OCI-LY1 (cell line): ENCODE measurements around the gene TREM2.

Experiments used
- H2AFZ ChIP-seq: fragments of 200-600 bp; sonication (generic), shearing (Covaris generic); 2 replicates; pipeline ENCODE4 v1.6.0; 2014; ENCODE audit warnings: antibody characterized with exemption, mild to moderate bottlenecking, low read length
- H3F3A ChIP-seq: fragments of 200-600 bp; sonication (generic), shearing (Covaris generic); 2 replicates; pipeline ENCODE4 v1.6.0; 2014; ENCODE audit warnings: mild to moderate bottlenecking, antibody characterized with exemption, low read length, moderate library complexity; ENCODE audit not compliant: insufficient read depth
- H3K27ac ChIP-seq: fragments of 200-600 bp; sonication (generic); 2 replicates; pipeline ENCODE4 v1.5.1; 2014; ENCODE audit warnings: low read length, mixed run types, mild to moderate bottlenecking, low read depth; ENCODE audit not compliant: poor library complexity, severe bottlenecking
- H3K27me3 ChIP-seq: fragments of 200-600 bp; sonication (generic); 2 replicates; pipeline ENCODE4 v1.6.0; 2014; ENCODE audit warnings: antibody characterized with exemption, mild to moderate bottlenecking, low read length, moderate library complexity; ENCODE audit not compliant: insufficient read depth
- H3K36me3 ChIP-seq: fragments of 200-600 bp; sonication (generic); 2 replicates; pipeline ENCODE4 v1.6.1; 2014; ENCODE audit warnings: mild to moderate bottlenecking, antibody characterized with exemption, low read length, moderate library complexity, mixed read lengths; ENCODE audit not compliant: insufficient read depth
- H3K4me1 ChIP-seq: fragments of 200-600 bp; sonication (generic); 2 replicates; pipeline ENCODE4 v1.5.1; 2014; ENCODE audit warnings: mild to moderate bottlenecking, low read length, moderate library complexity; ENCODE audit not compliant: insufficient read depth, severe bottlenecking
- H3K4me2 ChIP-seq: fragments of 200-600 bp; sonication (generic), shearing (Covaris generic); 2 replicates; pipeline ENCODE4 v1.6.1; 2014; ENCODE audit warnings: low read length
- H3K4me3 ChIP-seq: fragments of 200-600 bp; sonication (generic); 2 replicates; pipeline ENCODE4 v1.5.1; 2014; ENCODE audit warnings: low read length, low read depth, mild to moderate bottlenecking, mixed read lengths; ENCODE audit not compliant: poor library complexity, severe bottlenecking
- H3K79me2 ChIP-seq: fragments of 200-600 bp; shearing (Covaris generic); 2 replicates; pipeline ENCODE4 v1.6.1; 2016; ENCODE audit warnings: mixed run types, low read length, mixed read lengths; ENCODE audit not compliant: insufficient read depth
- H3K9ac ChIP-seq: fragments of 200-600 bp; sonication (generic), shearing (Covaris generic); 2 replicates; pipeline ENCODE4 v1.6.1; 2014; ENCODE audit warnings: mild to moderate bottlenecking, low read length, mixed read lengths
- H3K9me2 ChIP-seq: fragments of 200-600 bp; sonication (generic), shearing (Covaris generic); 2 replicates; pipeline ENCODE4 v1.6.1; 2014; ENCODE audit warnings: low read depth, mild to moderate bottlenecking, low read length, mixed read lengths
- H3K9me3 ChIP-seq: fragments of 200-600 bp; shearing (Covaris generic); 2 replicates; pipeline ENCODE4 v1.6.1; 2014; ENCODE audit warnings: low read length, mixed read lengths
- H4K20me1 ChIP-seq: fragments of 200-600 bp; sonication (generic), shearing (Covaris generic); 2 replicates; pipeline ENCODE4 v1.6.0; 2016; ENCODE audit warnings: mild to moderate bottlenecking, low read length; ENCODE audit not compliant: insufficient read depth
- CTCF ChIP-seq: fragments of 200-600 bp; sonication (generic), shearing (Covaris generic); IDR thresholded peaks from 2 replicates; pipeline ENCODE4 v1.5.1; 2017; ENCODE audit warnings: mild to moderate bottlenecking, antibody characterized with exemption, low read length, moderate library complexity, mixed read lengths
- EZH2 ChIP-seq: fragments of 200-600 bp; sonication (generic), shearing (Covaris generic); IDR thresholded peaks from 2 replicates; pipeline ENCODE4 v1.8.0; 2017; ENCODE audit warnings: borderline replicate concordance, mixed run types, mild to moderate bottlenecking, antibody characterized with exemption, low read length, moderate library complexity, mixed read lengths

TREM2 gene

GRCh38 chr6:41162687-41163418 is at the start of gene TREM2:
Gene TREM2, minus strand, starts transcription at chr6:41163116. Its CDS starts 34 bp downstream, at chr6:41163082.
- TF ChIP-seq CTCF (no peak), EZH2 (no peak)
- Histone ChIP-seq H3K79me2 (no peaks in the 10 kb centered on the region), H3K27me3 (0 out of 2 replicates have a peak, but pooled peaks cover 4% of the 10 kb centered on the region), H3F3A (no peaks in the 10 kb centered on the region), H2AFZ (no peak within 1 kb of the TSS), H3K9me2 (no peaks in the 10 kb centered on the region), H4K20me1 (no peaks in the 10 kb centered on the region), H3K9ac (no peak within 1 kb of the TSS), H3K27ac (no peak within 1 kb of the TSS), H3K4me2 (no peak within 1 kb of the TSS), H3K4me1 (no peaks in the 10 kb centered on the region), H3K36me3 (no peaks in the 10 kb centered on the region), H3K9me3 (no peaks in the 10 kb centered on the region), H3K4me3 (no peak within 1 kb of the TSS)

- Histone ChIP-seq H2AFZ (no peak overlapping the region), H3K79me2 (no peaks in the 10 kb centered on the region), H3K9ac (no peak overlapping the region), H3K9me3 (no peaks in the 10 kb centered on the region), H3K36me3 (no peaks in the 10 kb centered on the region), H3K4me3 (no peak overlapping the region), H3K9me2 (no peaks in the 10 kb centered on the region), H3K4me2 (no peak overlapping the region), H3K4me1 (no peaks in the 10 kb centered on the region), H3K27ac (no peak overlapping the region), H4K20me1 (no peaks in the 10 kb centered on the region), H3K27me3 (no peaks in the 10 kb centered on the region), H3F3A (no peaks in the 10 kb centered on the region)
- TF ChIP-seq CTCF (no peak), EZH2 (no peak)
Measured at GRCh38 chr6:41209547-41210320, 46.8 kb upstream of the TREM2 start.

- H3K27ac ChIP-seq: no peak overlapping the region
- H3K9me3 ChIP-seq: no peaks in the 10 kb centered on the region
- no peak overlapping the region for H3K4me2 ChIP-seq
- H4K20me1 ChIP-seq: no peaks in the 10 kb centered on the region
- no peaks in the 10 kb centered on the region for H3F3A ChIP-seq
- no peak overlapping the region for H3K9ac ChIP-seq
- H3K4me1 ChIP-seq: no peaks in the 10 kb centered on the region
- H3K4me3 ChIP-seq: no peak overlapping the region
- H3K9me2 ChIP-seq: no peaks in the 10 kb centered on the region
- no peak overlapping the region for H2AFZ ChIP-seq
- H3K36me3 ChIP-seq: no peaks in the 10 kb centered on the region
- H3K79me2 ChIP-seq: no peaks in the 10 kb centered on the region
- no peaks in the 10 kb centered on the region for H3K27me3 ChIP-seq
- TF ChIP-seq CTCF (no peak), EZH2 (no peak)
Measured at GRCh38 chr6:41208439-41209106, 45.7 kb upstream of the TREM2 start.
